ENCODE results near the gene IKZF1. TPM values are rescaled to one million over a fixed set of nuclear protein-coding genes. Genes with fewer than 3 reads are reported as not detected.

IKZF1 gene
- total and polyA plus RNA-seq, 9 of the 15 experiments (the other 6 are each of a cell fraction or from before 2014, with no cell fraction given), result 12.6 to 85.3 (median 44.7) TPM

DNA sequence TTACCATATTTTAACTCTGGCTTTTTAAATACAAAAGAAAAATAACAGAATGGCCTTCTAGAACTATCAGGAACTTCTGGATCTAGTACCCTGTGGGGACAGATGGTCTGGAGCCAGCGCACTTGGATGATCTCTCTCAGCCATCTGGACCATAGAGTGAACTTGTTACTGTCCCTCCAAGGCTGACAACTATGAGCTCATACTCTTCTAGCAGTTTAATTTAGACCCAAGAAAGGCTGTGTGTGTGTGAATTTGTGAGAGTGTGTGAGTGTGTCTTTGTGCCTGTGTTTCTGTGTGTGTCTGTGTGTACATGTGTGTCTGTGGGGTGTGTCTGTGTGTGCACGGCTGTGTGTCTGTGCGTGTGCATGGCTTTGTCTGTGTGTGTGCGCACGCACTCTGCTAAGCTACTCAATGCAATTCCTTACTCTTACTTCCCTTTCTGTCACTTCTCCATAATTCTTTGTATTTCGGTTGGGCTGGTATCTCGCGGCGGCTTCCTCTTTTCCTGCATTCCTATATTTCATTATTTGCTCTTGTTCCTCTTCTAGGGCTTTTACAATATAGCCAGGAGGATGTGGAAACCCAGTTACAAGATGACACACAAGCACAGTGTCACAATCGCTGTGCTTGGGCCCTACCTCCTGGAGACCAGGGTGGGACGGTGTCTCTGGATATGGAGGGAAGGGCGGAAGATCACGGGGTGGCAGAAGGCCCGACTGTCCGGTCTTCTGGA is 51.9 kb downstream of the IKZF1 start (continued):
- TF ChIP-seq, protein P1, sequence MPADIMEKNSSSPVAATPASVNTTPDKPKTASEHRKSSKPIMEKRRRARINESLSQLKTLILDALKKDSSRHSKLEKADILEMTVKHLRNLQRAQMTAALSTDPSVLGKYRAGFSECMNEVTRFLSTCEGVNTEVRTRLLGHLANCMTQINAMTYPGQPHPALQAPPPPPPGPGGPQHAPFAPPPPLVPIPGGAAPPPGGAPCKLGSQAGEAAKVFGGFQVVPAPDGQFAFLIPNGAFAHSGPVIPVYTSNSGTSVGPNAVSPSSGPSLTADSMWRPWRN (IDR thresholded peaks at IDR 0.05; ENCODE audit: low read depth), result 0 out of 2 replicates have a peak, but pooled peaks have one; percentile 9
- TF ChIP-seq, protein P2, sequence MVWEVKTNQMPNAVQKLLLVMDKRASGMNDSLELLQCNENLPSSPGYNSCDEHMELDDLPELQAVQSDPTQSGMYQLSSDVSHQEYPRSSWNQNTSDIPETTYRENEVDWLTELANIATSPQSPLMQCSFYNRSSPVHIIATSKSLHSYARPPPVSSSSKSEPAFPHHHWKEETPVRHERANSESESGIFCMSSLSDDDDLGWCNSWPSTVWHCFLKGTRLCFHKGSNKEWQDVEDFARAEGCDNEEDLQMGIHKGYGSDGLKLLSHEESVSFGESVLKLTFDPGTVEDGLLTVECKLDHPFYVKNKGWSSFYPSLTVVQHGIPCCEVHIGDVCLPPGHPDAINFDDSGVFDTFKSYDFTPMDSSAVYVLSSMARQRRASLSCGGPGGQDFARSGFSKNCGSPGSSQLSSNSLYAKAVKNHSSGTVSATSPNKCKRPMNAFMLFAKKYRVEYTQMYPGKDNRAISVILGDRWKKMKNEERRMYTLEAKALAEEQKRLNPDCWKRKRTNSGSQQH (CRISPR knock-in tag; IDR thresholded peaks at IDR 0.05), result peak; percentile 61; the same call in 1 of the 2 replicates
- TF ChIP-seq, protein P3, sequence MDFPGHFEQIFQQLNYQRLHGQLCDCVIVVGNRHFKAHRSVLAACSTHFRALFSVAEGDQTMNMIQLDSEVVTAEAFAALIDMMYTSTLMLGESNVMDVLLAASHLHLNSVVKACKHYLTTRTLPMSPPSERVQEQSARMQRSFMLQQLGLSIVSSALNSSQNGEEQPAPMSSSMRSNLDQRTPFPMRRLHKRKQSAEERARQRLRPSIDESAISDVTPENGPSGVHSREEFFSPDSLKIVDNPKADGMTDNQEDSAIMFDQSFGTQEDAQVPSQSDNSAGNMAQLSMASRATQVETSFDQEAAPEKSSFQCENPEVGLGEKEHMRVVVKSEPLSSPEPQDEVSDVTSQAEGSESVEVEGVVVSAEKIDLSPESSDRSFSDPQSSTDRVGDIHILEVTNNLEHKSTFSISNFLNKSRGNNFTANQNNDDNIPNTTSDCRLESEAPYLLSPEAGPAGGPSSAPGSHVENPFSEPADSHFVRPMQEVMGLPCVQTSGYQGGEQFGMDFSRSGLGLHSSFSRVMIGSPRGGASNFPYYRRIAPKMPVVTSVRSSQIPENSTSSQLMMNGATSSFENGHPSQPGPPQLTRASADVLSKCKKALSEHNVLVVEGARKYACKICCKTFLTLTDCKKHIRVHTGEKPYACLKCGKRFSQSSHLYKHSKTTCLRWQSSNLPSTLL (IDR thresholded peaks at IDR 0.05), result peak; percentile 64; the same call in 1 of the 2 replicates
- TF ChIP-seq ARNT (IDR thresholded peaks at IDR 0.05), result peak; percentile 0 to 99; a peak in 2 of 4 replicates
- peak; percentile 46; the same call in 1 of the 2 replicates for TF ChIP-seq SP1 (CRISPR knock-in tag; IDR thresholded peaks at IDR 0.05)
- peak; percentile 79 for TF ChIP-seq SMARCE1 (IDR thresholded peaks at IDR 0.05)
- TF ChIP-seq MTA3 (IDR thresholded peaks at IDR 0.05; ENCODE audit: borderline replicate concordance), result peak; percentile 30; the same call in 1 of the 2 replicates
- TF ChIP-seq JUN (IDR thresholded peaks at IDR 0.05; ENCODE audit: borderline replicate concordance, low read depth, low read length), result 0 out of 2 replicates have a peak, but pooled peaks have one; percentile 24
- TF ChIP-seq JUN (CRISPR knock-in tag; IDR thresholded peaks at IDR 0.05; ENCODE audit: borderline replicate concordance), result 0 out of 2 replicates have a peak, but pooled peaks have one; percentile 67
- TF ChIP-seq ZNF699 (CRISPR knock-in tag; IDR thresholded peaks at IDR 0.05; ENCODE audit: insufficient replicate concordance), result no peak
- peak; percentile 28 for TF ChIP-seq TAL1 (IDR thresholded peaks at IDR 0.05)
- TF ChIP-seq TAF7 (tag; IDR thresholded peaks at IDR 0.05), result peak; percentile 34; the same call in 1 of the 2 replicates
- 0 out of 2 replicates have a peak, but pooled peaks have one; percentile 64 for TF ChIP-seq ZNF197 (CRISPR knock-in tag; IDR thresholded peaks at IDR 0.05; ENCODE audit: low read depth)
- TF ChIP-seq, protein P4, sequence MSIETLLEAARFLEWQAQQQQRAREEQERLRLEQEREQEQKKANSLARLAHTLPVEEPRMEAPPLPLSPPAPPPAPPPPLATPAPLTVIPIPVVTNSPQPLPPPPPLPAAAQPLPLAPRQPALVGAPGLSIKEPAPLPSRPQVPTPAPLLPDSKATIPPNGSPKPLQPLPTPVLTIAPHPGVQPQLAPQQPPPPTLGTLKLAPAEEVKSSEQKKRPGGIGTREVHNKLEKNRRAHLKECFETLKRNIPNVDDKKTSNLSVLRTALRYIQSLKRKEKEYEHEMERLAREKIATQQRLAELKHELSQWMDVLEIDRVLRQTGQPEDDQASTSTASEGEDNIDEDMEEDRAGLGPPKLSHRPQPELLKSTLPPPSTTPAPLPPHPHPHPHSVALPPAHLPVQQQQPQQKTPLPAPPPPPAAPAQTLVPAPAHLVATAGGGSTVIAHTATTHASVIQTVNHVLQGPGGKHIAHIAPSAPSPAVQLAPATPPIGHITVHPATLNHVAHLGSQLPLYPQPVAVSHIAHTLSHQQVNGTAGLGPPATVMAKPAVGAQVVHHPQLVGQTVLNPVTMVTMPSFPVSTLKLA (conservative IDR thresholded peaks at IDR 0.05), result 0 out of 4 replicates have a peak, but pooled peaks of 1 of the 2 experiments have one; percentile 33
- TF ChIP-seq GTF2E2 (tag; IDR thresholded peaks at IDR 0.05), result no peak
- TF ChIP-seq, protein P5, sequence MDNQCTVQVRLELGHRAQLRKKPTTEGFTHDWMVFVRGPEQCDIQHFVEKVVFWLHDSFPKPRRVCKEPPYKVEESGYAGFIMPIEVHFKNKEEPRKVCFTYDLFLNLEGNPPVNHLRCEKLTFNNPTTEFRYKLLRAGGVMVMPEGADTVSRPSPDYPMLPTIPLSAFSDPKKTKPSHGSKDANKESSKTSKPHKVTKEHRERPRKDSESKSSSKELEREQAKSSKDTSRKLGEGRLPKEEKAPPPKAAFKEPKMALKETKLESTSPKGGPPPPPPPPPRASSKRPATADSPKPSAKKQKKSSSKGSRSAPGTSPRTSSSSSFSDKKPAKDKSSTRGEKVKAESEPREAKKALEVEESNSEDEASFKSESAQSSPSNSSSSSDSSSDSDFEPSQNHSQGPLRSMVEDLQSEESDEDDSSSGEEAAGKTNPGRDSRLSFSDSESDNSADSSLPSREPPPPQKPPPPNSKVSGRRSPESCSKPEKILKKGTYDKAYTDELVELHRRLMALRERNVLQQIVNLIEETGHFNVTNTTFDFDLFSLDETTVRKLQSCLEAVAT (IDR thresholded peaks at IDR 0.05), result peak; percentile 78 to 85
- TF ChIP-seq, protein P6, sequence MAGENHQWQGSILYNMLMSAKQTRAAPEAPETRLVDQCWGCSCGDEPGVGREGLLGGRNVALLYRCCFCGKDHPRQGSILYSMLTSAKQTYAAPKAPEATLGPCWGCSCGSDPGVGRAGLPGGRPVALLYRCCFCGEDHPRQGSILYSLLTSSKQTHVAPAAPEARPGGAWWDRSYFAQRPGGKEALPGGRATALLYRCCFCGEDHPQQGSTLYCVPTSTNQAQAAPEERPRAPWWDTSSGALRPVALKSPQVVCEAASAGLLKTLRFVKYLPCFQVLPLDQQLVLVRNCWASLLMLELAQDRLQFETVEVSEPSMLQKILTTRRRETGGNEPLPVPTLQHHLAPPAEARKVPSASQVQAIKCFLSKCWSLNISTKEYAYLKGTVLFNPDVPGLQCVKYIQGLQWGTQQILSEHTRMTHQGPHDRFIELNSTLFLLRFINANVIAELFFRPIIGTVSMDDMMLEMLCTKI (IDR thresholded peaks at IDR 0.05; ENCODE audit: partially characterized antibody), result no peak
- peak; percentile 83 for TF ChIP-seq EHMT2 (IDR thresholded peaks at IDR 0.05)
